HG02885 (cell line): ENCODE measurements around the gene FAM227A.
"Not testable (repeated sequence)": the region's sequence is repeated elsewhere in the genome, so short reads cannot be mapped to it uniquely, and the experiment has no call there.

Experiments
- ATAC-seq: cut with Tn5 transposase; IDR thresholded peaks from one replicate; pipeline ENCODE4 v1.9.1; 2021; ENCODE audit warnings: mild to moderate bottlenecking; ENCODE audit not compliant: unreplicated experiment, poor library complexity

FAM227A gene

DNA sequence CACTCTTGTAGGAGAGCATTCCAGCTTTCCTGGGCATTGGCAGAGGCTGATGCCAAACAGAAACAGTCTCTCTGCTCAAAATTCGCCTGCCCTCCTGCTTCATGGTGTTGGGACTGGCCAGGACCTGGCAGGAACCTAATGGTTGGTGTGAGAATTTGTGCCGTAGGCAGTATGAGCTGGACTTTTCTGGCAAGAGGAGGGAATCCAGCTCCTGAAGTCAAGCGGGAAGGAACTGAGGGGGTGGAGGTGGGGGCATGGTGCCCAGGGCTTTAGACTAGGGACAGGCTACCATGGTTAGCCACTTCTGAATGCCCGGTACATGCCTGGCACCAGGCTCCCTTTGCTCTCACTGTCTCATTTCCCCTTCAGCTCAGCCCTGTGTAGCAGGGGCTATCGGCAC lies 18.7 kb upstream of the FAM227A start:
- ATAC-seq = no peak

GRCh38 chr22:38657045-38657909 lies 1.1 kb upstream of the FAM227A start:
- ATAC-seq = no peak

- no peak for ATAC-seq
Measured at GRCh38 chr22:38655519-38656255, 505 bp downstream of the FAM227A start.

- no peak for ATAC-seq
Measured at GRCh38 chr22:38653741-38654140, 2.5 kb downstream of the FAM227A start.

DNA sequence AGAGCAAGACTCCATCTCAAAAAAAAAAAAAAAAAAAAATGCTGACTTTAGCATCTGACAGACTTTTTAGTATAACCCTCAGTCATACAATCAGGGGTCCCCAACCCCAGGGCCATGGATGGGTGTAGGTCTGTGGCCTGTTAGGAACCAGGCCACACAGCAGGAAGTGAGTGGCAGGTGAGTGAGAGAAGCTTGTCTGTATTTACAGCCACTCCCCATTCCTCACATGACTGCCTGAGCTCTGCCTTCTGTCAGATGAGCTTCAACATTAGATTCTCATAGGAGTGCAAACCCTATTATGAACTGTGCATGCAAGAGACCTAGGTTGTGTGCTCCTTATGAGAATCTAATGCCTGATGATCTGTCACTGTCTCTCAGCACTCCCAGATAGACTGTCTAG lies 3.3 kb downstream of the FAM227A start:
- ATAC-seq = no peak

- ATAC-seq = no peak
Measured at GRCh38 chr22:38649841-38650522, 6.2 kb downstream of the FAM227A start.

- no peak for ATAC-seq
Measured at GRCh38 chr22:38645430-38645829, 10.8 kb downstream of the FAM227A start.

DNA sequence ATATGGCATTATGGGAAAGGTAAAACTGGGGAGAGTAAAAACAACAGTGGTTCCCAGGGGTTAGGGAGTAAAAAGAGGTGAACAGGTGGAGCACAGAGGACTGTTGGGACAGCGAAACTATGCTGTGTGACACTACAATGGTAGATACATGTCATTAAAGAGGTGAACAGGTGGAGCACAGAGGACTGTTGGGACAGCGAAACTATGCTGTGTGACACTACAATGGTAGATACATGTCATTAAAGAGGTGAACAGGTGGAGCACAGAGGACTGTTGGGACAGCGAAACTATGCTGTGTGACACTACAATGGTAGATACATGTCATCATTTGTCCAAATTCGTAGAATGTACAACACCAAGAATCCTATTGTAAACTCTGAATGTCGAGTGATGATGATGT lies 11.9 kb downstream of the FAM227A start:
- ATAC-seq = not testable (repeated sequence)

DNA sequence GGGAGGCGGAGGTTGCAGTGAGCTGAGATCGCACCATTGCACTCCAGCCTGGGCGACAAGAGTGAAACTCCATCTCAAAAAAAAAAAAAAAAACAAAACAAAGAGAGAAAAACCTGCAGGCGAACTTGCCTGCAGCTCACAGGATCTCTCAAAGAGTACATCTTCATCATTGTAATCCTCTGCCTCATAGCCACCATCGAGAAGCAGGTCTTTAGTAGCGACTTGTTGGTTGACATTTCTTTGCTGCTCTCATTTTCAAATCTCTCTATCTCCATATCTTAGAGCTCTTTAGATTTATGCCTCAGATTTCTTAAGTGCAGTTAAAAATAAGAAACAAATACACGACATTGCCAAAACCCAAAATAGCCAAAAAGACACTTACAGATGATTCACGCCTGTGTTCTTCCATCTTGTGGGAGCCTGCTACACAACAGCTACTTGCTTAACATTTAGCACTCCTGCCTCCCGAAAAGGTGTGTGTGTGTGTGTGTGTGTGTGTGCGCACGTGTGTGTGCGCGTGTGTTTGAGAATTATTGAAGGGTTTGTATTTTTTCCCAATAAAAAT lies 14.6 kb downstream of the FAM227A start:
- ATAC-seq = no peak

GRCh38 chr22:38638728-38639127 lies 17.5 kb downstream of the FAM227A start:
- ATAC-seq = no peak

DNA sequence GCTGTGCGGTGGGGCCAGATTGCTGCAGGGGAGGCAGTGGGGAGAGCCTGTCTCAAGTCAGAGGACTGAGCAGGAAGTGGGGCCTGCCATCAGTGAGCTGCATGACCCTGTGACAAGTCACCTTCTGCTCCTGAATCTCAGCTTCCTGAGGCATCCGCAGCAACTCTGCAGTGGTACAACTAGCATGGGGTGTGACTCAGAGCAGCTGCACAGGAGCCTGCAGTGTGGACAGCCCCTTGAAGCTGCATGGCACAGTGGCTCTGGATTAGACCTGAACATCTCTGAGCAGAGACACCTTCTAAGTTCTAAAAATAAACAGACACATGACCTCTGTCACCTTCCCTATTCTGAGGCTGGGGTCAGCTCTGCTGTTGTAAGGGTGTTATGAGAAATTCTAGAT lies 18.0 kb downstream of the FAM227A start:
- no peak for ATAC-seq

DNA sequence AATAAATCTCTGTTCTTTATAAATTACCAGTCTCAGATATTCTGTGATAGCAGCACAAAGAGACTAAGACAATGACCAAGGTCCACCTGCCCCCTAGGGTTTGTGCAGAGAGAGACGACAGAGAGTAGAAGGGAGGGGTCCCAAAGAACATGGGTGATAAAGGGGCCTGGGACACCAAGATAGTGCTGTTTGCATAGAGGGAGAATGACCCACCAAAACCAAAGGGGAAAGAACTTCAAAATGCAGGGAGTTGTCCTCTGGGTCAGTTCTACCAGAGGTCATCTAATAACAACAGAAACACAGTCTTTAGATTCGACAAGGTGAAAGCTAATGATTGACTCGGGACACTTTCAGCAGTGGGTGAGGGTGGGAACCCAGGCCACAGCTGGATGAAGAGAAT lies 23.7 kb downstream of the FAM227A start:
- no peak for ATAC-seq

- no peak for ATAC-seq
Measured at GRCh38 chr22:38631724-38632123, 24.5 kb downstream of the FAM227A start.

GRCh38 chr22:38629108-38629507 lies 27.1 kb downstream of the FAM227A start:
- ATAC-seq = no peak

GRCh38 chr22:38628444-38628843 lies 27.7 kb downstream of the FAM227A start:
- no peak for ATAC-seq

- ATAC-seq = no peak
Measured at GRCh38 chr22:38623351-38623750, 32.8 kb downstream of the FAM227A start.

DNA sequence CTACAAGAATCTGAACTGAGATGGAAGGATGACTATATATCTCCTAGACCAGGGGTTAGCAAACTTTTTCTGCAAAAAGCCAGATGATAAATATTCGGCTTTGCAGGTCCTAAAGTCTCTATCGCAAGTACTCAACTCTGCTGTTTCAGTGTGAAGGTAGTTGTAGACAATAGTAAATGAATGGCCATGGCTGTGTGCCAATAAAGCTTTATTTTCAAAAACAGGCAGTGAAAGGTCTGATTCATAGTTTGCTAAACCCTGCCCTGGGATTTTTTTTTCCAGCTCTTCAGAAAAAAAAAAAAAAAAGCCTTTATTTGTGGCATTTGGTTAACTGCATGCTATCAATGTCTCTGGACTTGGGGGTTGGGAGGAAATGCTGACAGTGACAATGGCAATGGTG lies 37.5 kb downstream of the FAM227A start:
- no peak for ATAC-seq

- no peak for ATAC-seq
Measured at GRCh38 chr22:38618258-38618657, 37.9 kb downstream of the FAM227A start.

DNA sequence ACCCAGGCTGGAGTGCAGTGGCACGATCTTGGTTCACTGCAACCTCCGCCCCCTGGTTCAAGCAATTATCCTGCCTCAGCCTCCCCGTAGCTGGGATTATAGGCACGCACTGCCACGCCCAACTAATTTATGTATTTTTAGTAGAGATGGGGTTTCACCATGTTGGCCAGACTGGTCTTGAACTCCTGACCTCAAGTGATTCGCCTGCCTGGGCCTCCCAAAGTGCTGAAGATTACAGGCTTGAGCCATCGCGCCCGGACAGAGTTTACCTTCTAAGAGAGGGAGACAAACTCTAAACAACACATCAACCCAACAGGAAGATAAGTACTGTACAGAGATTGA lies 41.2 kb downstream of the FAM227A start:
- not testable (repeated sequence) for ATAC-seq

- no peak for ATAC-seq
Measured at GRCh38 chr22:38614332-38615063, 41.7 kb downstream of the FAM227A start.
